Measurements from ENCODE around the gene TMEM150C. TPM values are rescaled to one million over a fixed set of nuclear protein-coding genes. Genes with fewer than 3 reads are reported as not detected.

The TMEM150C gene
- total and polyA plus RNA-seq, 2 of the 8 experiments (the other 6 are each of a cell fraction or from before 2014, with no cell fraction given), result 1.5 to 1.7 TPM

GRCh38 chr4:82588771-82589270 is 27.0 kb upstream of the TMEM150C start:
- CTCF ChIA-PET (ENCODE audit: partially characterized antibody), result interaction anchor here (0.6 to 3.9 kb wide), 9 partner anchors 10 to 252 kb away, joined by 3 to 20 read pairs (median 4); no protein-coding TSS in a partner anchor
- Histone ChIP-seq H2BK20ac (ENCODE audit: low read length) (no peak overlapping the region), H3K56ac (replicated peaks; ENCODE audit: insufficient read length, low read depth, low read length) (no peak overlapping the region), H3K4me1 (replicated peaks in 1 of 4; ENCODE audit: control insufficient read depth in 3 of 4, insufficient read depth in 4 of 4, low read length in 3 of 4) (peaks cover 4 to 34% (median 25%) of the 10 kb centered on the region in 4 experiments), H3K14ac (ENCODE audit: insufficient read length) (no peak overlapping the region), H3K23ac (ENCODE audit: insufficient read length) (no peak overlapping the region), H2AFZ (ENCODE audit: low read length) (no peak overlapping the region), H3K23me2 (ENCODE audit: low read depth, low read length) (no peaks in the 10 kb centered on the region), H3K36me3 (ENCODE audit: control insufficient read depth in 2 of 4, insufficient read depth in 4 of 4, low read length in 3 of 4) (no peaks in the 10 kb centered on the region), H3K79me2 (ENCODE audit: control insufficient read depth in 1 of 2, insufficient read depth in 2 of 2, low read length in 2 of 2) (no peaks in the 10 kb centered on the region), H3K18ac (ENCODE audit: extremely low read depth, low read length) (no peak overlapping the region), H2BK15ac (ENCODE audit: low read length) (no peak overlapping the region), H4K8ac (ENCODE audit: extremely low read depth, insufficient read depth, low read length) (no peak overlapping the region), H3K9ac (replicated peaks in 1 of 4; ENCODE audit: extremely low read depth in 1 of 4, low read depth in 3 of 4, low read length in 3 of 4) (no peak overlapping the region), H3K79me1 (ENCODE audit: low read depth, low read length) (no peaks in the 10 kb centered on the region), H3K4me3 (ENCODE audit: extremely low read depth in 1 of 4, insufficient read depth in 2 of 4, low read depth in 3 of 4, low read length in 4 of 4) (no peak overlapping the region), H2BK12ac (ENCODE audit: low read depth, low read length) (no peak overlapping the region), H3K4me2 (ENCODE audit: insufficient read depth in 1 of 2, low read depth in 2 of 2, low read length in 2 of 2) (no peak overlapping the region), H3K27me3 (replicated peaks in 1 of 4; ENCODE audit: control insufficient read depth in 3 of 4, extremely low read depth in 1 of 4, insufficient read depth in 3 of 4, low read length in 3 of 4) (no peaks in the 10 kb centered on the region), H4K20me1 (replicated peaks in 1 of 2; ENCODE audit: control insufficient read depth in 1 of 2, insufficient read depth in 2 of 2, low read length in 2 of 2) (no peaks in the 10 kb centered on the region), H2BK5ac (ENCODE audit: low read depth, low read length) (no peak overlapping the region), H3K27ac (ENCODE audit: low read depth, low read length) (no peak overlapping the region), H2BK120ac (replicated peaks; ENCODE audit: low read depth, low read length) (no peak overlapping the region), H3K4ac (replicated peaks; ENCODE audit: insufficient read length, low read depth, low read length) (no peak overlapping the region), H4K91ac (replicated peaks; ENCODE audit: insufficient read length, low read length) (no peak overlapping the region), H4K5ac (ENCODE audit: insufficient read length, low read depth, low read length) (no peak overlapping the region), H2AK5ac (ENCODE audit: low read depth, low read length) (no peak overlapping the region; the same call in 1 of the 2 replicates), H3K9me3 (ENCODE audit: insufficient read depth in 2 of 2, low read depth in 1 of 2, low read length in 1 of 2) (no peaks in the 10 kb centered on the region)
- FAIRE-seq (no peak), DNase-seq (ENCODE audit: low read depth in 1 of 2, low spot score in 2 of 2) (no peak)
- POLR2A ChIA-PET (ENCODE audit: partially characterized antibody), result no interaction called here
- WGBS, 2 experiments (ENCODE audit: extremely low coverage in 1 of 2, insufficient coverage in 1 of 2, insufficient read length in 1 of 2, insufficient replicate concordance in 2 of 2, low coverage in 1 of 2, low lambda C conversion rate in 2 of 2, missing lambda C conversion rate in 1 of 2), result 96% methylated on average over 2 of the region's 2 CpGs; no CpG with 5 or more reads in 1 of the 2 experiments
- no peak for TF ChIP-seq RXRA (IDR thresholded peaks at IDR 0.05; ENCODE audit: insufficient read depth, low read depth, low read length)
- TF ChIP-seq KDM1A (IDR thresholded peaks at IDR 0.05; ENCODE audit: borderline replicate concordance, low read length), result no peak
- no peak for TF ChIP-seq CTBP2 (IDR thresholded peaks at IDR 0.05; ENCODE audit: borderline replicate concordance, insufficient read depth, insufficient read length, low read length)
- TF ChIP-seq FOSL1 (IDR thresholded peaks at IDR 0.05; ENCODE audit: insufficient read depth, low read depth, low read length), result no peak
- TF ChIP-seq JUN (IDR thresholded peaks at IDR 0.05; ENCODE audit: low read depth, low read length), result no peak
- TF ChIP-seq SAP30 (IDR thresholded peaks at IDR 0.05; ENCODE audit: insufficient read depth, insufficient replicate concordance, low read length), result no peak
- TF ChIP-seq CHD2 (IDR thresholded peaks at IDR 0.05; ENCODE audit: low read length), result no peak
- TF ChIP-seq CBX8 (IDR thresholded peaks at IDR 0.05; ENCODE audit: borderline replicate concordance, low read depth, low read length), result no peak
- no peak for TF ChIP-seq BCL11A (IDR thresholded peaks at IDR 0.05; ENCODE audit: low read depth in 2 of 2, low read length in 2 of 2)
- TF ChIP-seq RBBP5 (IDR thresholded peaks at IDR 0.05; ENCODE audit: borderline replicate concordance, low read depth, low read length), result no peak
- TF ChIP-seq TCF12 (IDR thresholded peaks at IDR 0.05; ENCODE audit: low read depth, low read length), result no peak
- TF ChIP-seq USF2 (IDR thresholded peaks at IDR 0.05; ENCODE audit: low read length), result no peak

Measured in H1 (cell line).